Adrenal gland (tissue), 5 donors: ENCODE measurements around the gene SLC6A3.

Experiments used
- POLR2A ChIP-seq, 2 donors: fragments of 450-650 bp; IDR thresholded peaks; one replicate each; pipeline ENCODE4 v1.6.1; 2017; ENCODE audit warnings: antibody characterized with exemption in 2 of 2, mild to moderate bottlenecking in 2 of 2, moderate library complexity in 1 of 2
- TF ChIP-seq, protein P1 (sequence below), 6 experiments: fragments of 450-650 bp in 4 of 6; fragments of 200-600 bp in 2 of 6; sonication (generic) in 1 of 6; IDR thresholded peaks; 1 replicate in 5 of 6; 2 replicates in 1 of 6; pipeline versions ENCODE4 v1.5.1 to v1.8.0; 2016 to 2021; ENCODE audit warnings: antibody characterized with exemption in 6 of 6, mild to moderate bottlenecking in 2 of 6, moderate library complexity in 1 of 6
- donor health status: DM: no; HTN: no; CAD: no.

DNA sequence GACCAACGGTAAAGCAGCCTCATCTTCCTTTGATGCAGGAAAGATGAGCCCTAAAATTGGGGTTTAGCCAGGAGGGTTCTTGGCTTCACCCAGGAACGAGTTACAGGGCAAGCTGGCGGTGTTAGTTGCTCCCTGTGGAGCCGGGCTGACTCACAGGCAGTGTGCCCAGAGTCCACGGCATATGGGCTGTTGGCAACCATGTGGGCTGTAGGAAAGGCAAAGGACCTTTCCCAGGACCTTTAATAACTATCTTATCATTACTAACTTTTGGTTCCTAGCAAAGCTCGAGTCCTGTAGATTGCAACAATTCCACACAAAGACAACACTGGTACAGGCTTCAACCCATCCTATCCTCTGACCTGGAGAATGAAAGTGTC is 70.6 kb downstream of the SLC6A3 start:
- TF ChIP-seq, protein P1, sequence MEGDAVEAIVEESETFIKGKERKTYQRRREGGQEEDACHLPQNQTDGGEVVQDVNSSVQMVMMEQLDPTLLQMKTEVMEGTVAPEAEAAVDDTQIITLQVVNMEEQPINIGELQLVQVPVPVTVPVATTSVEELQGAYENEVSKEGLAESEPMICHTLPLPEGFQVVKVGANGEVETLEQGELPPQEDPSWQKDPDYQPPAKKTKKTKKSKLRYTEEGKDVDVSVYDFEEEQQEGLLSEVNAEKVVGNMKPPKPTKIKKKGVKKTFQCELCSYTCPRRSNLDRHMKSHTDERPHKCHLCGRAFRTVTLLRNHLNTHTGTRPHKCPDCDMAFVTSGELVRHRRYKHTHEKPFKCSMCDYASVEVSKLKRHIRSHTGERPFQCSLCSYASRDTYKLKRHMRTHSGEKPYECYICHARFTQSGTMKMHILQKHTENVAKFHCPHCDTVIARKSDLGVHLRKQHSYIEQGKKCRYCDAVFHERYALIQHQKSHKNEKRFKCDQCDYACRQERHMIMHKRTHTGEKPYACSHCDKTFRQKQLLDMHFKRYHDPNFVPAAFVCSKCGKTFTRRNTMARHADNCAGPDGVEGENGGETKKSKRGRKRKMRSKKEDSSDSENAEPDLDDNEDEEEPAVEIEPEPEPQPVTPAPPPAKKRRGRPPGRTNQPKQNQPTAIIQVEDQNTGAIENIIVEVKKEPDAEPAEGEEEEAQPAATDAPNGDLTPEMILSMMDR (IDR thresholded peaks at IDR 0.05), result no peak
- TF ChIP-seq POLR2A (IDR thresholded peaks at IDR 0.05), result no peak
